ENCODE results near the gene C17orf67. TPM values are rescaled to one million over a fixed set of nuclear protein-coding genes. Genes with fewer than 3 reads are reported as not detected.
A peak's percentile ranks its signal among the peaks of the same experiment; 100 is the strongest.

The C17orf67 gene
- total and polyA plus RNA-seq, 2 of the 8 experiments (the other 6 are each of a cell fraction or from before 2014, with no cell fraction given), result 0.67 to 2.2 TPM

DNA sequence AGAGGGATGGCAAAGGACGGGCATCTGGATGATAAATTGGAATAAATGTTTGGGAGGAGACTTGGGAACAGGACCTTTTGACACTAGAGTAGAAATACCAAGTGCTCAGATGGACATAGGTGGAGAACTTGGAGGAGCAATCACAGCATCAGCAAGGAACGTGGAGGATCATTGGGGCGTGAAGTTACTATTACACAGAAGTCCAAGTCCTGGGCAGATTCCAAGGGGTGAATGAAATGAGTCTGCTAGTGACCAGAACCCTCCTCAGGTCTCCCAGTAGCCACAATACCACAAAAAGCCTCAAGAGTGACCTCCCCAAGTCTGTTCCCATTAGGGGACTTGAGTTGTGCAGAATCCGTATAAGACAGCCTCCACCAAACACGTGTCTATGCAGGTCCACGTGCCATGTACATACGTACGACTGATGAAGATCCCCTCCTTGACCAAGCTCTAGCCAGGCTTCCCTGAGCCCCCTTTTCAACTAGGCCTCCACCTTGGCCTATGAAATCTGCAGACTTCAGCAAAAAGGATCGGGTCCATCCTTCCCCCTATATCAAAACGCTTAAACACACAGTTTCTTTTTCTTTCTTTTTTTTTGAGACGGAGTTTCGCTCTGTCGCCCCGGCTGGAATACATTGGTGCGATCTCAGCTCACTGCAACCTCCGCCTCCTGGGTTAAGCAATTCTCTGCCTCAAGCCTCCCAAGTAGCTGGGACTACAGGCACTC, 2.2 kb downstream of the C17orf67 start:
- H4K20me1 ChIP-seq (replicated peaks in 1 of 2; ENCODE audit: control insufficient read depth in 1 of 2, insufficient read depth in 2 of 2, low read length in 2 of 2), result peaks cover 0 to 12% of the 10 kb centered on the region in 2 experiments
- H3K23me2 ChIP-seq (ENCODE audit: low read depth, low read length), result peaks cover 18% of the 10 kb centered on the region
- H4K91ac ChIP-seq (replicated peaks; ENCODE audit: insufficient read length, low read length), result no peak overlapping the region
- no peaks in the 10 kb centered on the region; the same call in 1 of the 2 replicates for H3K79me1 ChIP-seq (ENCODE audit: low read depth, low read length)
- DNase-seq (ENCODE audit: low read depth in 1 of 2, low spot score in 2 of 2) (no peak), FAIRE-seq (no peak)
- H3K14ac ChIP-seq (ENCODE audit: insufficient read length), result no peak overlapping the region
- POLR2A ChIA-PET (ENCODE audit: partially characterized antibody), result interaction anchor here (1.7 kb wide), 1 partner anchor 12 kb away, joined by 4 read pairs; no protein-coding TSS in a partner anchor
- no peak overlapping the region for H2BK5ac ChIP-seq (ENCODE audit: low read depth, low read length)
- no peak overlapping the region for H3K4ac ChIP-seq (replicated peaks; ENCODE audit: insufficient read length, low read depth, low read length)
- no peak overlapping the region for H3K23ac ChIP-seq (ENCODE audit: insufficient read length)
- CTCF ChIA-PET (ENCODE audit: partially characterized antibody), result interaction anchor here (0.7 to 1.1 kb wide), 4 partner anchors 12 to 129 kb away, joined by 3 to 5 read pairs (median 4); partner anchors contain the start of gene COIL
- no peak overlapping the region for H3K4me3 ChIP-seq (ENCODE audit: extremely low read depth in 1 of 4, insufficient read depth in 2 of 4, low read depth in 3 of 4, low read length in 4 of 4)
- peak overlapping the region; percentile 58; the same call in 1 of the 2 replicates for H2AK5ac ChIP-seq (ENCODE audit: low read depth, low read length)
- H2BK15ac ChIP-seq (ENCODE audit: low read length), result no peak overlapping the region
- H3K4me1 ChIP-seq (replicated peaks in 1 of 4; ENCODE audit: control insufficient read depth in 3 of 4, insufficient read depth in 4 of 4, low read length in 3 of 4), result peaks cover 0 to 9% (median 5%) of the 10 kb centered on the region in 4 experiments; a peak in 5 of 7 replicates
- no peak overlapping the region for H2BK120ac ChIP-seq (replicated peaks; ENCODE audit: low read depth, low read length)
- H3K36me3 ChIP-seq (ENCODE audit: control insufficient read depth in 2 of 4, insufficient read depth in 4 of 4, low read length in 3 of 4), result no peaks in the 10 kb centered on the region; a peak in 1 of 8 replicates
- peaks cover 0 to 8% (median 6%) of the 10 kb centered on the region in 4 experiments; a peak in 6 of 7 replicates for H3K27me3 ChIP-seq (replicated peaks in 1 of 4; ENCODE audit: control insufficient read depth in 3 of 4, extremely low read depth in 1 of 4, insufficient read depth in 3 of 4, low read length in 3 of 4)
- no peak overlapping the region for H3K18ac ChIP-seq (ENCODE audit: extremely low read depth, low read length)
- peaks cover 0 to 8% of the 10 kb centered on the region in 2 experiments; a peak in 1 of 4 replicates for H3K79me2 ChIP-seq (ENCODE audit: control insufficient read depth in 1 of 2, insufficient read depth in 2 of 2, low read length in 2 of 2)
- WGBS, 2 experiments (ENCODE audit: extremely low coverage in 1 of 2, insufficient coverage in 1 of 2, insufficient read length in 1 of 2, insufficient replicate concordance in 2 of 2, low coverage in 1 of 2, low lambda C conversion rate in 2 of 2, missing lambda C conversion rate in 1 of 2), result 84% methylated on average over 16 of the region's 16 CpGs; no CpG with 5 or more reads in 1 of the 2 experiments
- no peak overlapping the region for H3K27ac ChIP-seq (ENCODE audit: low read depth, low read length)
- no peak overlapping the region for H2BK12ac ChIP-seq (ENCODE audit: low read depth, low read length)
- H2BK20ac ChIP-seq (ENCODE audit: low read length), result no peak overlapping the region
- no peak for TF ChIP-seq NRF1 (IDR thresholded peaks at IDR 0.05; ENCODE audit: low read depth, low read length)
- TF ChIP-seq BRCA1 (IDR thresholded peaks at IDR 0.05; ENCODE audit: low read depth, low read length), result no peak
- TF ChIP-seq MAFK (IDR thresholded peaks at IDR 0.05; ENCODE audit: low read depth, low read length), result no peak
- TF ChIP-seq EP300 (IDR thresholded peaks at IDR 0.05; ENCODE audit: borderline replicate concordance in 1 of 2, low read depth in 2 of 2, low read length in 2 of 2), result no peak
- TF ChIP-seq SP4 (IDR thresholded peaks at IDR 0.05; ENCODE audit: low read length), result no peak
- no peak for TF ChIP-seq SUZ12 (IDR thresholded peaks at IDR 0.05; ENCODE audit: low read length)
- no peak for TF ChIP-seq CTBP2 (IDR thresholded peaks at IDR 0.05; ENCODE audit: borderline replicate concordance, insufficient read depth, insufficient read length, low read length)
- H3K9ac ChIP-seq (replicated peaks in 1 of 4; ENCODE audit: extremely low read depth in 1 of 4, low read depth in 3 of 4, low read length in 3 of 4), result no peak overlapping the region
- H4K8ac ChIP-seq (ENCODE audit: extremely low read depth, insufficient read depth, low read length), result no peak overlapping the region
- no peak overlapping the region for H2AFZ ChIP-seq (ENCODE audit: low read length)
- no peak overlapping the region for H3K56ac ChIP-seq (replicated peaks; ENCODE audit: insufficient read length, low read depth, low read length)
- H3K9me3 ChIP-seq (ENCODE audit: insufficient read depth in 2 of 2, low read depth in 1 of 2, low read length in 1 of 2), result no peaks in the 10 kb centered on the region; a peak in 1 of 4 replicates
- no peak overlapping the region for H4K5ac ChIP-seq (ENCODE audit: insufficient read length, low read depth, low read length)
- H3K4me2 ChIP-seq (ENCODE audit: insufficient read depth in 1 of 2, low read depth in 2 of 2, low read length in 2 of 2), result peak overlapping the region; percentile 66 to 98; a peak in 1 of 4 replicates

All from H1 (cell line).